Right lobe of liver (tissue), 4 donors: ENCODE data around the gene GASK1B.

Experiments used
- POLR2A ChIP-seq: fragments of 450-650 bp; IDR thresholded peaks from one replicate; pipeline ENCODE4 v1.6.1; 2017; ENCODE audit warnings: antibody characterized with exemption, mild to moderate bottlenecking
- TF ChIP-seq, protein P1 (sequence below), 4 donors: fragments of 200-600 bp in 3 of 4; fragments of 450-650 bp in 1 of 4; IDR thresholded peaks; one replicate each; pipeline versions ENCODE4 v1.5.1 to v1.8.0; 2016 to 2022; ENCODE audit warnings: antibody characterized with exemption in 4 of 4, mild to moderate bottlenecking in 2 of 4
- donor health status: DM: no; HTN: no; CAD: no.
- donor health status: DM: no; HTN: no; CAD: no.
- donor health status: DM: no; HTN: yes; CAD: no.

DNA sequence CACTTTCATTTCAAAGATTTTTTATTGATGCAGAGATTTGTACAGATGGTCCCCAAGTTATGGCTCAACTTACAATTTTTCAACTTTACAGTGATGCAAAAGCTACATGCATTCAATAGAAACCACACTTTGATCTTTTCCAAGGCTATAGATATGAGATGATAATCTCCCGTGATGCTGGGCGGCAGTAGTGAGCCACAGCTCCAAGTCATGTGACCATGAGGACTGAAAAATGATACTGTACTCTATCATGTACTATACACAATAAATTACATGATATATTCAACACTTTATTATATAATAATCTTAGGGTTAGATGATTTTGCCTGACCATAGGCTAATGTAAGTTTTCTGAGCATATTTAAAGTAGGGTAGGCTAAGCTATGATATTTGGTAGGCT lies 14.0 kb upstream of the GASK1B start:
- TF ChIP-seq, protein P1, sequence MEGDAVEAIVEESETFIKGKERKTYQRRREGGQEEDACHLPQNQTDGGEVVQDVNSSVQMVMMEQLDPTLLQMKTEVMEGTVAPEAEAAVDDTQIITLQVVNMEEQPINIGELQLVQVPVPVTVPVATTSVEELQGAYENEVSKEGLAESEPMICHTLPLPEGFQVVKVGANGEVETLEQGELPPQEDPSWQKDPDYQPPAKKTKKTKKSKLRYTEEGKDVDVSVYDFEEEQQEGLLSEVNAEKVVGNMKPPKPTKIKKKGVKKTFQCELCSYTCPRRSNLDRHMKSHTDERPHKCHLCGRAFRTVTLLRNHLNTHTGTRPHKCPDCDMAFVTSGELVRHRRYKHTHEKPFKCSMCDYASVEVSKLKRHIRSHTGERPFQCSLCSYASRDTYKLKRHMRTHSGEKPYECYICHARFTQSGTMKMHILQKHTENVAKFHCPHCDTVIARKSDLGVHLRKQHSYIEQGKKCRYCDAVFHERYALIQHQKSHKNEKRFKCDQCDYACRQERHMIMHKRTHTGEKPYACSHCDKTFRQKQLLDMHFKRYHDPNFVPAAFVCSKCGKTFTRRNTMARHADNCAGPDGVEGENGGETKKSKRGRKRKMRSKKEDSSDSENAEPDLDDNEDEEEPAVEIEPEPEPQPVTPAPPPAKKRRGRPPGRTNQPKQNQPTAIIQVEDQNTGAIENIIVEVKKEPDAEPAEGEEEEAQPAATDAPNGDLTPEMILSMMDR (IDR thresholded peaks at IDR 0.05), result no peak
- TF ChIP-seq POLR2A, result no peak
